HCT116 (cell line): ENCODE results near the gene UBE2L6. TPM values are rescaled to one million over a fixed set of nuclear protein-coding genes. Genes with fewer than 3 reads are reported as not detected.
"Not testable (repeated sequence)": the region's sequence is repeated elsewhere in the genome, so short reads cannot be mapped to it uniquely, and the experiment has no call there.

Source experiments
- ATAC-seq: fragments of 200-7000 bp; cut with Tn5 transposase; 2 replicates; pipeline ENCODE4 v1.9.1; 2020; ENCODE audit warnings: mild to moderate bottlenecking, moderate library complexity
- BruUV-seq: library from RNA; stranded (reverse); fragments of 400-500 nt; replicated peaks from 2 replicates; lab custom pipeline; 2021; lab: Mats Ljungman, UMichigan
- CTCF ChIA-PET: fragments of 300-600 bp; sonication (Branson Sonifier 250); formaldehyde crosslinking; loops from one replicate; lab custom pipeline; 2021; ENCODE audit warnings: antibody characterized with exemption; lab: Charles Lee
- POLR2A ChIA-PET: fragments of 300-600, 350-600 bp; sonication (Branson Sonifier 250); formaldehyde crosslinking; loops from one replicate; lab custom pipeline; 2021; ENCODE audit warnings: antibody characterized with exemption; lab: Charles Lee
- RAD21 ChIA-PET, 2 experiments: fragments of 300-600 bp; sonication (Branson Sonifier 250); formaldehyde crosslinking; loops; one replicate each; lab custom pipeline; 2023; ENCODE audit warnings: low total read pairs in 2 of 2; ENCODE audit not compliant: uncharacterized antibody in 2 of 2, unreplicated experiment in 2 of 2, low non-redundant PET in 1 of 2; lab: Charles Lee
- DNase-seq: peaks from one replicate; pipeline ENCODE4 v3.0.0-alpha.2; 2010; ENCODE audit warnings: low read depth, low spot score
- H2AFZ ChIP-seq: fragments of 200-600 bp; shearing (Covaris generic), sonication (generic); 2 replicates; pipeline ENCODE4 v1.6.1; 2017; ENCODE audit warnings: low read depth, mixed run types, mixed read lengths, antibody characterized with exemption, low read length; ENCODE audit not compliant: poor library complexity, severe bottlenecking
- H3K27ac ChIP-seq: 2 replicates; pipeline ENCODE4 v1.5.1; 2012; ENCODE audit warnings: low read depth, low read length
- H3K27me3 ChIP-seq: fragments of 200-600 bp; sonication (generic); 2 replicates; pipeline ENCODE4 v1.6.1; 2016; ENCODE audit warnings: mixed run types, low read length, mixed read lengths; ENCODE audit not compliant: insufficient read depth
- H3K36me3 ChIP-seq, 2 experiments: fragments of 200-500 bp in 1 of 2; fragments of 200-600 bp in 1 of 2; sonication (Bioruptor generic) in 1 of 2; sonication (generic) in 1 of 2; 2 replicates each; pipeline versions ENCODE4 v1.5.1 to v1.6.1; 2014 to 2016; ENCODE audit warnings: low read length in 2 of 2, inconsistent platforms in 1 of 2, mixed read lengths in 1 of 2, mixed run types in 1 of 2; ENCODE audit not compliant: insufficient read depth in 2 of 2, control insufficient read depth in 1 of 2
- H3K4me1 ChIP-seq, 2 experiments: fragments of 200-600 bp in 1 of 2; sonication (generic) in 1 of 2; 2 replicates each; pipeline versions ENCODE4 v1.5.1 to v1.6.1; 2012 to 2017; ENCODE audit warnings: low read length in 2 of 2, inconsistent platforms in 1 of 2, mild to moderate bottlenecking in 1 of 2, mixed read lengths in 1 of 2, mixed run types in 1 of 2, moderate library complexity in 1 of 2; ENCODE audit not compliant: insufficient read depth in 2 of 2, control insufficient read depth in 1 of 2
- H3K4me2 ChIP-seq: fragments of 200-600 bp; sonication (generic); 2 replicates; pipeline ENCODE4 v1.6.1; 2017; ENCODE audit warnings: mixed run types, low read length, mixed read lengths
- H3K4me3 ChIP-seq, 2 experiments: fragments of 200-600 bp in 1 of 2; sonication (generic) in 1 of 2; replicated peaks in 1 of 2; 2 replicates each; pipeline ENCODE4 v1.5.1; 2011 to 2016; ENCODE audit warnings: low read length in 2 of 2, control low read depth in 1 of 2, low read depth in 1 of 2, mild to moderate bottlenecking in 1 of 2, mixed read lengths in 1 of 2, mixed run types in 1 of 2
- H3K79me2 ChIP-seq: fragments of 200-600 bp; sonication (generic); 2 replicates; pipeline ENCODE4 v1.6.1; 2017; ENCODE audit warnings: mild to moderate bottlenecking, mixed run types, low read length, moderate library complexity, mixed read lengths; ENCODE audit not compliant: insufficient read depth
- H3K9ac ChIP-seq: fragments of 200-600 bp; sonication (generic); 2 replicates; pipeline ENCODE4 v1.6.1; 2016; ENCODE audit warnings: low read length, mixed read lengths
- H3K9me2 ChIP-seq: fragments of 200-600 bp; sonication (generic), shearing (Covaris generic); 2 replicates; pipeline ENCODE4 v1.6.1; 2017; ENCODE audit warnings: mixed run types, mild to moderate bottlenecking, moderate library complexity; ENCODE audit not compliant: insufficient read depth
- H3K9me3 ChIP-seq, 2 experiments: fragments of 200-500 bp in 1 of 2; fragments of 200-600 bp in 1 of 2; sonication (Bioruptor generic) in 1 of 2; sonication (generic) in 1 of 2; 2 replicates each; pipeline ENCODE4 v1.6.1; 2014 to 2017; ENCODE audit warnings: low read length in 2 of 2, mixed read lengths in 2 of 2, inconsistent platforms in 1 of 2, low read depth in 1 of 2, mild to moderate bottlenecking in 1 of 2, mixed run types in 1 of 2, moderate library complexity in 1 of 2; ENCODE audit not compliant: control insufficient read depth in 1 of 2, insufficient read depth in 1 of 2
- H4K20me1 ChIP-seq: fragments of 200-600 bp; sonication (generic), shearing (Covaris generic); 2 replicates; pipeline ENCODE4 v1.6.1; 2017; ENCODE audit warnings: mixed run types, mild to moderate bottlenecking, moderate library complexity; ENCODE audit not compliant: insufficient read depth
- CBX3 ChIP-seq: IDR thresholded peaks from 2 replicates; pipeline ENCODE4 v1.6.1; 2012; ENCODE audit warnings: low read depth
- CEBPB ChIP-seq: IDR thresholded peaks from 2 replicates; pipeline ENCODE4 v1.6.1; 2012; ENCODE audit warnings: low read depth
- CTCF ChIP-seq, 3 experiments: fragments of 200-600 bp in 1 of 3; sonication (generic) in 1 of 3; IDR thresholded peaks in 2 of 3; conservative IDR thresholded peaks in 1 of 3; 2 replicates each; pipeline ENCODE4 v1.5.1; 2012 to 2017; ENCODE audit warnings: low read depth in 2 of 3, low read length in 2 of 3, antibody characterized with exemption in 1 of 3, borderline replicate concordance in 1 of 3, control low read depth in 1 of 3, mild to moderate bottlenecking in 1 of 3, mixed read lengths in 1 of 3, mixed run types in 1 of 3, moderate library complexity in 1 of 3; ENCODE audit not compliant: insufficient read depth in 1 of 3
- EGR1 ChIP-seq: IDR thresholded peaks from 2 replicates; pipeline ENCODE4 v1.6.1; 2012; ENCODE audit warnings: low read depth
- ELF1 ChIP-seq: IDR thresholded peaks from 2 replicates; pipeline ENCODE4 v1.6.1; 2012; ENCODE audit warnings: low read depth, borderline replicate concordance
- EZH2phosphoT487 ChIP-seq: fragments of 200-600 bp; IDR thresholded peaks from 2 replicates; pipeline ENCODE4 v1.6.1; 2018; ENCODE audit warnings: antibody characterized with exemption, borderline replicate concordance
- FOSL1 ChIP-seq: IDR thresholded peaks from 2 replicates; pipeline ENCODE4 v1.6.1; 2012; ENCODE audit warnings: low read depth
- JUND ChIP-seq: IDR thresholded peaks from 2 replicates; pipeline ENCODE4 v1.6.1; 2012
- MAX ChIP-seq: IDR thresholded peaks from 2 replicates; pipeline ENCODE4 v1.6.1; 2012
- POLR2AphosphoS5 ChIP-seq: IDR thresholded peaks from 2 replicates; pipeline ENCODE4 v1.6.1; 2011; ENCODE audit warnings: mild to moderate bottlenecking, low read depth, low read length, moderate library complexity
- RAD21 ChIP-seq: IDR thresholded peaks from 2 replicates; pipeline ENCODE4 v1.6.1; 2012; ENCODE audit warnings: low read depth, mild to moderate bottlenecking
- SP1 ChIP-seq: IDR thresholded peaks from 2 replicates; pipeline ENCODE4 v1.6.1; 2012; ENCODE audit warnings: low read depth
- SRF ChIP-seq: IDR thresholded peaks from 2 replicates; pipeline ENCODE4 v1.6.1; 2012; ENCODE audit warnings: low read depth
- TCF7L2 ChIP-seq: IDR thresholded peaks from 2 replicates; pipeline ENCODE4 v1.7.0; 2011; ENCODE audit warnings: borderline replicate concordance, inconsistent platforms; ENCODE audit not compliant: insufficient read depth, insufficient read length; ENCODE audit errors: extremely low read depth
- YY1 ChIP-seq: IDR thresholded peaks from 2 replicates; pipeline ENCODE4 v1.6.1; 2011; ENCODE audit warnings: low read length, low read depth, moderate library complexity, mild to moderate bottlenecking; ENCODE audit not compliant: insufficient replicate concordance; ENCODE audit errors: extremely low read depth
- ZFX ChIP-seq: fragments of 450-650 bp; IDR thresholded peaks from 2 replicates; pipeline ENCODE4 v1.6.1; 2017
- intact Hi-C: fragments of 100-400 bp; cut with micrococcal nuclease; formaldehyde crosslinking; loops from 2 replicates; pipeline ENCODE4 v1.10.0; 2022
- total RNA-seq: library from RNA; stranded (reverse); gene quantifications from one replicate; pipeline ENCODE4 v1.2.1, GENCODE V29; 2021; ENCODE audit not compliant: unreplicated experiment

Gene UBE2L6
- total RNA-seq, 1 experiment from 2014 or later, result 24.8 TPM

DNA sequence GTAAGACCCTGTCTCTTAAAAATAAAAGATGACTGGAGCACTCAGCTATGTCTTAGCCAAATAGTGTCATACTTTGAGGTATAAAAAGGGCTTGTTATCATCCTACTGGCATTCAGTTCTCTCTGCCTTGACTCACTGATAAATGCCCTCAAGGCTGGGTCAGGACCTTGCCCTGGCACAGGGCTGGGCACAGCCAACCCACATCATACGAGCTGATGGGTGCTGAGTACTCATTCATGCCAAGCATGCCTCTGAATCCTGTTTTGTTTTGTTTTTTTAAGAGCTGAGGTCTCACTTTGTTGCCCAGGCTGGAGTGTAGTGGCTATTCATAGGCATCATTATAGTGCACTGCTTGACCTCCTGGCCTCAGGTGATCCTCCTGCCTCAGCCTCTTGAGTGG is 28.1 kb downstream of the UBE2L6 start (continued):
- TF ChIP-seq CTCF (IDR thresholded peaks at IDR 0.05 in 2 of 3, conservative IDR thresholded peaks at IDR 0.05 in 1 of 3; ENCODE audit: borderline replicate concordance in 1 of 3, insufficient read depth in 1 of 3, low read depth in 2 of 3, low read length in 2 of 3), result no peak

DNA sequence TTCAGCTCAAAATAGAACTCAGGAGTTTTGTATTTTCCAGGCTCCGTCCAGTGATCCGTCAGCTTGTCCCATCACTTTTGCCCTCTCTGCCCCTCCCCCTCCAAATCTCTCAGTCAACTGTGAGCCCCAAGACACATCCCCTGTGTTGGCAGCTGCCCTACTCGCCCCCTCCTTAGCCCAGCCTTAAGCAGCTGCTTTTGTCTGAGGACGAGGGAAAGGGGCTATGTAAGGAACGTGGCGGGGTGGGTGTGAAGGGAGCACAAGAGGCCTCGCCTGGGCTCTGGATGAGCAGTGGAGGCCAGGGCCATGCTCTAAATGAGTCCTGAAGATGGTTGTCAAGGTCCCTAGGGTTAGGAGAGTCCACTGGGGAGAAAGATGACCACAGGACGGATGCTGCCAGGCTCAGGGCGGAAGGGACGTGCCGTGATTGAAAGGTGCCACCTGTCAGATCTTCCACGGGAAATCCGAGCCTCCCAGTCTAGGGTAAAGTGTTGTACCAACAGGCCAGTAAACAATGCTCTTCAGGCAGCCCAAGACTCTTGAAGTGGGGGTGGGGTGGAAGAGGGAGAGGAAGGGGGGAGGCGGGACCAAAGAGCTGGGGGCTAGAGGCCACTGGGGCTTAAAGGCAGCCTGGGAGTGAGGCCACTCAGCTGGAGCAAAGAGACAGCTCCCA is 30.4 kb downstream of the UBE2L6 start, which contains the start of gene SMTNL1:
Gene SMTNL1, plus strand, starts transcription at position 649 of the 673 bp plus-strand sequence. CDS start 5,048 bp downstream, outside the sequence.
- Histone ChIP-seq H3K9me3 (no peaks in the 10 kb centered on the region), H4K20me1 (no peaks in the 10 kb centered on the region), H3K9ac (no peak within 1 kb of the TSS), H2AFZ (no peak within 1 kb of the TSS), H3K4me2 (no peak within 1 kb of the TSS), H3K36me3 (no peaks in the 10 kb centered on the region), H3K27me3 (no peaks in the 10 kb centered on the region), H3K27ac (no peak within 1 kb of the TSS), H3K79me2 (no peaks in the 10 kb centered on the region), H3K4me3 (no peak within 1 kb of the TSS), H3K9me2 (no peaks in the 10 kb centered on the region), H3K4me1 (no peaks in the 10 kb centered on the region)
- no peak for TF ChIP-seq CBX3
- no peak for TF ChIP-seq SP1
- TF ChIP-seq POLR2AphosphoS5, result no peak
- TF ChIP-seq TCF7L2, result no peak
- no peak for TF ChIP-seq JUND
- no peak for TF ChIP-seq FOSL1
- TF ChIP-seq ZFX, result no peak
- TF ChIP-seq RAD21, result no peak
- TF ChIP-seq SRF, result no peak
- no peak for TF ChIP-seq MAX
- no peak for TF ChIP-seq ELF1
- no peak for TF ChIP-seq EGR1
- no peak for TF ChIP-seq CEBPB
- no peak for TF ChIP-seq EZH2phosphoT487
- no peak for TF ChIP-seq YY1
- ATAC-seq (no peak), DNase-seq (no peak)
- ChIA-PET POLR2A (no interaction called here), RAD21 (no interaction called here), CTCF (no interaction called here)
- intact Hi-C loops, result no loop called here
- BruUV-seq, result no TSS peak

DNA sequence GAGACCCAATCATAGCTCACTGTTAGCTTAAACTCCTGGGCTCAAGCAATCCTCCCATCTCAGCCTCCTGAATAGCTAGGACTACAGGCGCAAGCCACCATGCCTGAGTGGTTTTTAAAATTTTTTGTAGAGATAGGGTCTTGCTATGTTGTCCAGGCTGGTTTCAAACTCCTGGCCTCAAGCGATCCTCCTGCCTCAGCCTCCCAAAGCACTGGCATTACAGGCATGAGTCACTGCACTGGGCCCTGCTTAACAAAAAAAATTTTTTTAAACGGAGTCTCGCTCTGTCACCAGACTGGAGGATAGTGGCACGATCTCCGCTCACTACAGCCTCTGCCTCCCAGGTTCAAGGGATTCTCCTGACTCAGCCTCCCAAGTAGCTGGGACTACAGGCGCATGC is 33.0 kb downstream of the UBE2L6 start:
- POLR2A ChIA-PET, result interaction anchor here (1.6 kb wide), 1 partner anchor 41 kb away, joined by 4 read pairs; no protein-coding TSS in a partner anchor
- H3K27me3 ChIP-seq, H3K9me2 ChIP-seq, DNase-seq, RAD21 ChIA-PET, H3K4me3 ChIP-seq, H3K36me3 ChIP-seq, H3K4me2 ChIP-seq, intact Hi-C loops, H4K20me1 ChIP-seq, H2AFZ ChIP-seq, H3K9ac ChIP-seq, H3K27ac ChIP-seq, ATAC-seq, H3K9me3 ChIP-seq, BruUV-seq: not testable (repeated sequence)
- CTCF ChIA-PET, result interaction anchor here (1.4 kb wide), 1 partner anchor 13 kb away, joined by 3 read pairs; no protein-coding TSS in a partner anchor
- Histone ChIP-seq H3K4me1 (peaks cover 8 to 11% of the 10 kb centered on the region in 2 experiments), H3K79me2 (peaks cover 11% of the 10 kb centered on the region)
